ENCODE results near the gene MRPS7.

MRPS7 gene

GRCh38 chr17:75300280-75300679 lies 38.6 kb downstream of the MRPS7 start:
- Histone ChIP-seq H3K4me3 (replicated peaks; ENCODE audit: low read depth, low read length) (no peak overlapping the region), H3K27me3 (replicated peaks; ENCODE audit: control insufficient read depth, insufficient read depth, low read length) (no peaks in the 10 kb centered on the region), H3K36me3 (ENCODE audit: control insufficient read depth, insufficient read depth, low read length) (no peaks in the 10 kb centered on the region)
- DNase-seq (ENCODE audit: extremely low read depth, insufficient read length): no peak
- TF ChIP-seq, protein P1, sequence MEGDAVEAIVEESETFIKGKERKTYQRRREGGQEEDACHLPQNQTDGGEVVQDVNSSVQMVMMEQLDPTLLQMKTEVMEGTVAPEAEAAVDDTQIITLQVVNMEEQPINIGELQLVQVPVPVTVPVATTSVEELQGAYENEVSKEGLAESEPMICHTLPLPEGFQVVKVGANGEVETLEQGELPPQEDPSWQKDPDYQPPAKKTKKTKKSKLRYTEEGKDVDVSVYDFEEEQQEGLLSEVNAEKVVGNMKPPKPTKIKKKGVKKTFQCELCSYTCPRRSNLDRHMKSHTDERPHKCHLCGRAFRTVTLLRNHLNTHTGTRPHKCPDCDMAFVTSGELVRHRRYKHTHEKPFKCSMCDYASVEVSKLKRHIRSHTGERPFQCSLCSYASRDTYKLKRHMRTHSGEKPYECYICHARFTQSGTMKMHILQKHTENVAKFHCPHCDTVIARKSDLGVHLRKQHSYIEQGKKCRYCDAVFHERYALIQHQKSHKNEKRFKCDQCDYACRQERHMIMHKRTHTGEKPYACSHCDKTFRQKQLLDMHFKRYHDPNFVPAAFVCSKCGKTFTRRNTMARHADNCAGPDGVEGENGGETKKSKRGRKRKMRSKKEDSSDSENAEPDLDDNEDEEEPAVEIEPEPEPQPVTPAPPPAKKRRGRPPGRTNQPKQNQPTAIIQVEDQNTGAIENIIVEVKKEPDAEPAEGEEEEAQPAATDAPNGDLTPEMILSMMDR (IDR thresholded peaks at IDR 0.05; ENCODE audit: insufficient read depth, low read length, poor library complexity, severe bottlenecking): no peak

DNA sequence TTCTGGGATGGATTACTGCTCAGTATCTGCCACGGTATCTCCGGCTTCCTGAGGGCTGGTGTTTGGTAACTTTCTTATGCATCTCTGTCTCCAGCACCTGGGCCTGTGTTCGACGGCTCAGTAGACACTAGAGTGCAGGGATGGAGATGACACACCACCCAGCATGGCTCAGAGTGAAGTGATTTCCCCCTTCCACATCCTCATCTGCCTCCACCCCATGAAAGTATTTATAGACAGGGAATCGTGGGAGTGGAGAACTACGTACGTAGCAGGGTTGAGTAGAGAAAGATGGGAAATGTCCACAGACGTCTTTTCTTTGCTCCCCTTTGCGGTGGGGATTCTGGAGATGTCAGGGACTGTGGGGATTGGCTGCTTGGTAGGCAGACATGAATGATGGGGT lies 39.4 kb downstream of the MRPS7 start:
- Histone ChIP-seq H3K36me3 (ENCODE audit: control insufficient read depth, insufficient read depth, low read length) (no peaks in the 10 kb centered on the region), H3K4me3 (replicated peaks; ENCODE audit: low read depth, low read length) (no peak overlapping the region), H3K27me3 (replicated peaks; ENCODE audit: control insufficient read depth, insufficient read depth, low read length) (no peaks in the 10 kb centered on the region)
- no peak for DNase-seq (ENCODE audit: extremely low read depth, insufficient read length)
- TF ChIP-seq, protein P1 (IDR thresholded peaks at IDR 0.05; ENCODE audit: insufficient read depth, low read length, poor library complexity, severe bottlenecking): no peak

DNA sequence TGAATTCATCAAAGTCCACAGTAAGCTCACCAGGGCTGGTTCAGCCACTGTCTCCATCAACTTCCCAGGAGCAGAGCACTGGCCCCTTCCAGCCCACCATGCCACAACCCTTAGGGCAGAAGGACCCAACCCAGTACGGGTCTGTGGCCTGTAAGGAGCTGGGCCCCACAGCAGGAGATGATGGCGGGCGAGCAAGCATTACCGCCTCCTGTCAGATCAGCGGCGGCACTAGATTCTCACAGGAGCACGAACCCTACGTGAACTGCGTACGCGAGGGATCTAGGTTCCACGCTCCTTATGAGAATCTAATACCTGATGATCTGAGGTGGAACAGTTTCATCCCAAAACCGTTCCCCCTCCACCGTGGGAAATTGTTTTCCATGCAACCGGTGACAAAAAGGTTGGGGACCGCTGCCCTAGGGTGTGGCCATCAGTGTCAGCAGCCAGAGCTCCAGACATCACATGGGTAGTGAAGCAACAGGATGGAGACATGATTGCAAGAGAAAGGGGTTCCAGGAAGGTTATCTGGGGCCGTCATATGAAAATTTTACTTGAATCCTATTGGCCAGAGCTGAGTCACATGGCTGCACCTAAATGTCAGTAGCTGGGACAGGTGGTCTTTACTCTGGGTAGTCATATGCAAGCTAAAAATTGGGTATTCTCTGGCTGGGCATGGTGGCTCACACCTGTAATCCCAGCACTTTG lies 40.0 kb downstream of the MRPS7 start:
- DNase-seq (ENCODE audit: extremely low read depth, insufficient read length): no peak
- Histone ChIP-seq H3K27me3 (replicated peaks; ENCODE audit: control insufficient read depth, insufficient read depth, low read length) (no peaks in the 10 kb centered on the region), H3K36me3 (ENCODE audit: control insufficient read depth, insufficient read depth, low read length) (no peaks in the 10 kb centered on the region; the same call in 1 of the 2 replicates), H3K4me3 (replicated peaks; ENCODE audit: low read depth, low read length) (no peak overlapping the region)
- TF ChIP-seq, protein P1 (IDR thresholded peaks at IDR 0.05; ENCODE audit: insufficient read depth, low read length, poor library complexity, severe bottlenecking): no peak

- H3K4me3 ChIP-seq (replicated peaks; ENCODE audit: low read depth, low read length): no peak overlapping the region
- DNase-seq (ENCODE audit: extremely low read depth, insufficient read length): no peak
- no peaks in the 10 kb centered on the region; the same call in 1 of the 2 replicates for H3K36me3 ChIP-seq (ENCODE audit: control insufficient read depth, insufficient read depth, low read length)
- TF ChIP-seq, protein P1 (IDR thresholded peaks at IDR 0.05; ENCODE audit: insufficient read depth, low read length, poor library complexity, severe bottlenecking): no peak
- no peaks in the 10 kb centered on the region for H3K27me3 ChIP-seq (replicated peaks; ENCODE audit: control insufficient read depth, insufficient read depth, low read length)
These were observed 46.5 kb downstream of the MRPS7 start for GRCh38 chr17:75307957-75308731.

DNA sequence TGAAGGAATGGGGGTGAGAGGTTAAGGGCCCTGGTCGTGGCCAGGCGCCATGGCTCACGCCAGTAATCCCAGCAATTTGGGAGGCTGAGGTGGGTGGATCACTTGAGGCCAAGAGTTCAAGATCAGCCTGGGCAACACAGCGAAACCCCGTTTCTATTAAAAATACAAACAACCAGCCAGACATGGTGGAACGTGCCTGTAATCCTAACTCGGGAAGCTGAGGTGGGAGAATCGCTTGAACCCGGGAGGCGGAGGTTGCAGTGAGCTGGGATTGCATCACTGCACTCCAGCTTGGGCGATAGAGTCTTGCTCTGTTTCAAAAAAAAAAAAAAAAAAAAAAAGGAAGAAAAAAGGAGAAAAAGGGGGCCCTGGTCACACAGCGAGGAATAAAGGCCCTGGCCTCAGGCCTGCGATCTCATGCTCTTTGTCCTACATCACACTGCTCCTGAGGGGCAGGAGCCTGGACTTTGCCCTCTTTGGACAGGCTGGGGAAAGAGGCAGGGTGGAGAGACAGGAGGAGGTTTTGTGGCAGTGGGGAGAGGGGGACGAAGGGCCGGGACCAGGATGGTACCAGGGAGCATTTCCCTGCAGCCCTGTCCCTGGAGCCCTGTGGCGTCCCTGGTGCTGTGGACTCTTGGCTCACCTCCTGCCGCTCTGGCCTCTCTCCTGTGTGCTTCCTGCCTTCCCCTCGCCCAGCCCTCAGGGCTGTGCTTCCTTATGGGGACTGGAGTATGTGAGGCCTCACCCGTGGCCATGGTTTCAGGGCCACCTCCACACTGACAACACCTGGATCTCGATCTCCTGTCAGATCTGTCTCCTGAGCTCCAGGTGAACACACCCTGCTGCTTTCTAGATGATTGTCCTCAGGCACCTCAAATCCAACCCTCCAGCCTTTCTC lies 47.3 kb downstream of the MRPS7 start:
- Histone ChIP-seq H3K4me3 (replicated peaks; ENCODE audit: low read depth, low read length) (no peak overlapping the region), H3K27me3 (replicated peaks; ENCODE audit: control insufficient read depth, insufficient read depth, low read length) (no peaks in the 10 kb centered on the region), H3K36me3 (ENCODE audit: control insufficient read depth, insufficient read depth, low read length) (no peaks in the 10 kb centered on the region; the same call in 1 of the 2 replicates)
- TF ChIP-seq, protein P1 (IDR thresholded peaks at IDR 0.05; ENCODE audit: insufficient read depth, low read length, poor library complexity, severe bottlenecking): no peak
- DNase-seq (ENCODE audit: extremely low read depth, insufficient read length): no peak

All from GM06990 (cell line).